ENCODE data around the gene ABHD16A. TPM values are rescaled to one million over a fixed set of nuclear protein-coding genes. Genes with fewer than 3 reads are reported as not detected.

ABHD16A gene
- total RNA-seq, 2 donors from 2014 or later = 57.8 to 75.1 TPM

DNA sequence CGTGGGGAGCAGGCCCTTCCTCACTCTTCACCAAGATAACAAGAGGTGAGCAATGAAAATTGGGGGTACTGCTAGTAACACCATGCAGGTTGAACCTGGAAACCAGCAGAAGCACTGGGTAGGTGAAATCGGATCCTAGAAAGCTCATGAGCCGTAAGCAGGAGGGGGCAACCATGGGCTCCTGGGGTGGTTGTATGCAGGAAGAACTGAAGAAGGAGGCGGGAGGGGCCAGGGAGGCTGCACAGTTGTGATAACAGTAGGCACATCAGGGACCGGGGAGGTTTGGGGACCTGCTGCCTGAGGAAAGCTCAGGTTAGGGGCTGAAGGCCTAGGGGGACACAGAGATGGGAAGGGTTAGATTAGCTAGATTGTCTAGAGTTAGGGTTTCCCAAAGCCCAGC is 16.6 kb downstream of the ABHD16A start:
- H3K4me1 Mint-ChIP-seq = peaks cover 11% of the 10 kb centered on the region
- H3K36me3 Mint-ChIP-seq (ENCODE audit: low read depth) = peaks cover 4% of the 10 kb centered on the region
- no peak overlapping the region for H3K4me3 Mint-ChIP-seq
- no peaks in the 10 kb centered on the region for H3K27me3 Mint-ChIP-seq
- no peak for DNase-seq
- H3K9me3 ChIP-seq (ENCODE audit: control insufficient read depth, low read length, poor library complexity, severe bottlenecking) = no peaks in the 10 kb centered on the region
- ATAC-seq = no peak
- peak overlapping the region; percentile 84 for H3K27ac Mint-ChIP-seq

DNA sequence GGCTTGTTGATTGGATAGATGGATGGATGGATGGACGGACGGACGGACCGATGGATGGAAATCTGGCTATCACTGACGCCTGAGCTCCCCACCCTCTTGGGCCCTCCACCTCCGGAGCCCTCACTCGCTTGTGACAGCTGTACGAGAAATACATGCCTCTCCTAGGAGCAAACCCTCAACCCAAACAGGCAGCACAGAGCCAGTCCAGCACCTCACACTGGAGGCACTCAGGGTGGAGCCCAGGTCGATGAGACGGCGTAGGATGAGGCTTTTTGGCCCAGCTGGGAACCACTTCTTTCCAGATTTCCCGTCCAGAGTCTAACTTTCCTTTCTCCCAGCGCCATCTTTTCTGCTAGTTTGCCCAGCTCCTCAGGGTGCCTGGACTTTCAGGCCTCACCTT is 19.5 kb downstream of the ABHD16A start:
- H3K27me3 Mint-ChIP-seq = no peaks in the 10 kb centered on the region
- H3K4me3 Mint-ChIP-seq = no peak overlapping the region
- DNase-seq (no peak), ATAC-seq (no peak)
- peaks cover 26% of the 10 kb centered on the region for H3K4me1 Mint-ChIP-seq
- H3K9me3 ChIP-seq (ENCODE audit: control insufficient read depth, low read length, poor library complexity, severe bottlenecking) = no peaks in the 10 kb centered on the region
- peaks cover 4% of the 10 kb centered on the region for H3K36me3 Mint-ChIP-seq (ENCODE audit: low read depth)
- H3K27ac Mint-ChIP-seq = no peak overlapping the region

DNA sequence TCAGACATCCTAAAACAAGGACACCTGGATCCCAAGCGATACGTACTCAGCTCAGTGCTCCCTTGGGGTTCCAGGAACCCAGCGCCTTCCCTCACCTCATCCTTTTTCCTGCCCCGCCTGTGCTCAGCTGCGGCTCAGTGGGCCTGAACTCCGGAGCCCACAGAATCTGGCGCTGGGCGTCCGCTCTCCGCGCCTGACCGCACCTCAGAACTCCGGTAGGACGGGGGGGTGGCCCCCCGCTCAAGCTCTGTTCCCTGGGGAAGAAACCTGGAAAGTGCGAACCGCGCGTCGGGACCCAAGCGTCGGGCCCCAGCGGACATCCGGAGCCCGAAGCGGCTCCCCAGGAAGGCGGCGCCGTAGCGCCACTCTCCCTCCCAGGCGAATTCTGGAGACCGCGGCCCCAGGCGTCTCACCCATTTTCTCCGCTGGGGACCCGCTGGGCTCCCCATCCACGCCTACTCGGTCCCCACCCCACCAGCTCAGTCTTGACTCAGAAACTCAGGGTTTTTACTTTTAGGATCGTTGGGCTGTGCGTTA is 21.9 kb downstream of the ABHD16A start:
- peaks cover 1% of the 10 kb centered on the region for H3K36me3 Mint-ChIP-seq (ENCODE audit: low read depth)
- ATAC-seq = peak; percentile 66

DNA sequence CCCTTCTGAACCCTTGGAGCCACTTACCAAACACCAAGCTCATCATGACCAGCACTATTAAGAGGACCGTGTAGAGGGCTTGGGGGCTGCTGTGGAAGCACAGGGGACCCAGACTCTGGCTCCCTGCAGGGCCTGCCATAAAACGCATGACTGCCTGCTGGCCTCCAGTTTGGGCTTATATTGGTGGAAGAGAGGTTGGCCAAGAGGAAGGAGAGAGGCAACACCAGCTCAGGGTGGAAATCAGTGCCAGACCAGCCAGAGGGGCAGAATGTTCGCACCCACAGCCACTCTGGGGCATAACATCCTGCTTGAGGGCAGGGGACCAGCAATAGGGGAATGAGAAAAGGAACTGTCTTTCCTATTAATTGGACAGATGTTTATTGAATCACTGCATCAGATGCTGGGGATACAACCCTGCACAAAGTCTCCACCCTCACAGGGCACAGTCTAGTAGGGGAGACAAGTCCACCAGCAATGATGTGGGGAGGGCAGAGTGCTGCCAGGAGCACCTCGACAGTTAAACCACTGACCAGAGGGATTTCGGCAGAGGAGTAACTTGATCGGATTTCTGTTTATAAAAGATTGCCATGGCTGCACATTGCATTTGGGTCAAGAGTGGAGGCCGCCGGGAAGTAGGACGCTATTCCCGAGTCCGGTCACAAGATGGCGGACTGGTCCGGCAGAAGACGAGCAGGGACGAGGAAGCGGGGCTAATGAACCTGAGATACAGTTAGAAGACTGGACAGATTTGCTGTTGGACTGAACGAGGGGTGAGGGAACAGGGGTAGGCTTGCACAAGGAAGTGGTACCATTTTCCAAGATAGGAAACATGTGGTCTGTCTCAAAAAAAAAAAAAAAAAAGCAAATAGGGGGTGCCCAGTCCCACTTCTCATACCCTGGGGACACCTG is 22.6 kb downstream of the ABHD16A start, which contains the start of gene LY6G5C:
Gene LY6G5C (minus strand): TSS at position 842 of the 909 bp plus-strand sequence. CDS start 694 bp downstream, at position 148.
- H3K4me3 Mint-ChIP-seq = peak within 1 kb of the TSS; percentile 93
- peaks cover 31% of the 10 kb centered on the region for H3K4me1 Mint-ChIP-seq
- H3K27ac Mint-ChIP-seq = peak within 1 kb of the TSS; percentile 96
- H3K36me3 Mint-ChIP-seq (ENCODE audit: low read depth) = no peaks in the 10 kb centered on the region
- ATAC-seq (peak; percentile 77), DNase-seq (peak; percentile 32 to 44 (median 38))
- no peaks in the 10 kb centered on the region for H3K9me3 ChIP-seq (ENCODE audit: control insufficient read depth, low read length, poor library complexity, severe bottlenecking)
- no peaks in the 10 kb centered on the region for H3K27me3 Mint-ChIP-seq

More for the DNA sequence above, 21.9 kb downstream of the ABHD16A start:
- H3K9me3 ChIP-seq (ENCODE audit: control insufficient read depth, low read length, poor library complexity, severe bottlenecking) = no peaks in the 10 kb centered on the region
- DNase-seq = peak in 1 of 3 donors; percentile 25
- Mint-ChIP-seq H3K27ac (peak overlapping the region; percentile 96), H3K27me3 (no peaks in the 10 kb centered on the region), H3K4me1 (peaks cover 32% of the 10 kb centered on the region), H3K4me3 (peak overlapping the region; percentile 93)

DNA sequence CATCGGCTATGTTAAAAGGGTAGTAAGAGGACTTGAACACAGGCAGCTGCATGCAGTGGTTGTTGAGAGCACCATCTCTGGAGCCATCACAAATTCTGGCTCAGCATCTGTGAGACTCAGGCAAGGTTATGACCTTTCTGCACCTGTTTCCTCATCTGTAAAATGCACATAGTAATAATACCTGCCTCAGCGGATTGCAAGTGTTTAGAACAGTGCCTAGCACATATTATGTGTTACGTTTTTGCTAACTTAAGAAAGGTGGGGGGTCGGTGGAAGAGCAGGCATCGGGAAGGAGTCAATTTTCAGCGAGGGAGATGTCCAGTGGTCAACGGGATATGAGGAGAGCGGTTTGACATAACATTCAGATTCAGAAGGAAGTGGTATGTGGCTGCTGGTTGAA is 25.2 kb downstream of the ABHD16A start:
- H3K36me3 Mint-ChIP-seq (ENCODE audit: low read depth) = peaks cover 2% of the 10 kb centered on the region
- no peaks in the 10 kb centered on the region for H3K27me3 Mint-ChIP-seq
- H3K4me1 Mint-ChIP-seq = peaks cover 31% of the 10 kb centered on the region
- no peaks in the 10 kb centered on the region for H3K9me3 ChIP-seq (ENCODE audit: control insufficient read depth, low read length, poor library complexity, severe bottlenecking)
- no peak for ATAC-seq
- DNase-seq = no peak
- no peak overlapping the region for H3K4me3 Mint-ChIP-seq
- peak overlapping the region; percentile 67 for H3K27ac Mint-ChIP-seq

DNA sequence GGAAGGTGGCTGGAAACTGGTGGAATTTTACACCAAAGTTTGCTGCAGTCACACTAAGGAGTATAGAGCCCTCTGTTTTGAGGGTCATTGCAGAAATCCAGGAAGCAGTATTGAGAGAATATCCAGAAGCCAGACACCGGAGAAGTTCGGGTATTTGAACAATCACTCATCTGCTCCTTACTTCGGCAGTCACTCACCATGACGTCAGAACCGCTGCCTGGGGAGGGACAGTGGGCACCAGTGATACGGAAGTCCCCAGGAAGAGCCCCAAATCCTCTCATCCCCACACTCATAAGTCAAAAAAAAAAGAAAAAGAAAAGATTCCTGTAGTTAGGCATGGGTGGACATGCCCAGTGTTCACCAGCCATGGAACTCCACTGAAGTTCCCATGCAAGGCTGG is 26.2 kb downstream of the ABHD16A start:
- no peak overlapping the region for H3K27ac Mint-ChIP-seq
- H3K27me3 Mint-ChIP-seq = no peaks in the 10 kb centered on the region
- no peaks in the 10 kb centered on the region for H3K9me3 ChIP-seq (ENCODE audit: control insufficient read depth, low read length, poor library complexity, severe bottlenecking)
- peaks cover 5% of the 10 kb centered on the region for H3K36me3 Mint-ChIP-seq (ENCODE audit: low read depth)
- H3K4me3 Mint-ChIP-seq = peak overlapping the region; percentile 56
- DNase-seq (no peak), ATAC-seq (no peak)
- H3K4me1 Mint-ChIP-seq = peaks cover 29% of the 10 kb centered on the region

DNA sequence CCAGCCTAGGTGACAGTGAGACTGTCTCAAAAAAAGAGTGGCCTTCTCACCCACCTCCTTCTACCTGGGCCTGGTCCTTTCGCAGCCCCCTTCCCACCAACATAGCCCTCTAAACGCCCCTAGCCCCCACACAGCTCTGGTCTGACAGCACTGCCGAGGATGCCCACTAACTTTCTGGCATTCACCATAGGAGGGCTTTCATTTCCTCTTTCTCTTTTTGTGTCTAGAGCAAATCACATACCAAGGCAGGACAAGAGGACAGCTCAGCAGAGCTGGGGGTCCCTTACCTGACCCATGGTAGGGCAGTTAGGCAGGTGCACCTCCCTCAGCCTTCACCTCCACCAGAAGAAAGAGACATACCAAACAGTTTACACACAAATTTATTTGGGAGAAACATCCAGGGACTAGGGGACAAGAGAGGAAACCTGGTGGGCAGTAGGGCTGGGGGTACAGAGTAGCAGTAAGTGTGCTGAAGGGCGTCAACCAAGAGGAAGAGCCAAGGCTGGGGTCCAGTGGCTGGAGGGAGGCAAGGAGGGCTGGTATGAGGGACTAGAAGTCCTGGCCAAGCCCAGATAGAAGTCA is 26.7 kb downstream of the ABHD16A start:
- Mint-ChIP-seq H3K4me3 (peak overlapping the region; percentile 56), H3K27ac (no peak overlapping the region), H3K36me3 (ENCODE audit: low read depth) (peaks cover 5% of the 10 kb centered on the region), H3K4me1 (peaks cover 27% of the 10 kb centered on the region), H3K27me3 (no peaks in the 10 kb centered on the region)
- DNase-seq = no peak
- H3K9me3 ChIP-seq (ENCODE audit: control insufficient read depth, low read length, poor library complexity, severe bottlenecking) = no peaks in the 10 kb centered on the region
- ATAC-seq = no peak

DNA sequence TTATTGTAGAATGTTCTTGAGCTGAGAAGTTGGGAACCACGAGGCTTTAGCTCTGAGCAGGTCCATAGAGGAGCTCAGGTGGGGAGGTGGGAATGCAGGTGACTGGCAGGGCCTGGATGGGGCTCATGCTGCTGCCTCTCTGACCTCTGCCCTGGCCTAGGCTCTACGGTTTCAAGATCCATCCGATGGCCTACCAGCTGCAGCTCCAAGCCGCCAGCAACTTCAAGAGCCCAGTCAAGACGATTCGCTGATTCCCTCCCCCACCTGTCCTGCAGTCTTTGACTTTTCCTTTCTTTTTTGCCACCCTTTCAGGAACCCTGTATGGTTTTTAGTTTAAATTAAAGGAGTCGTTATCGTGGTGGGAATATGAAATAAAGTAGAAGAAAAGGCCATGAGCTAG is 33.4 kb downstream of the ABHD16A start, which contains the start of gene LY6G5B:
Gene LY6G5B (plus strand): TSS at position 301 of the 400 bp plus-strand sequence. CDS start 975 bp downstream, outside the sequence.
- Mint-ChIP-seq H3K4me3 (no peak within 1 kb of the TSS), H3K27ac (no peak within 1 kb of the TSS), H3K4me1 (peaks cover 16% of the 10 kb centered on the region), H3K36me3 (ENCODE audit: low read depth) (peaks cover 8% of the 10 kb centered on the region), H3K27me3 (no peaks in the 10 kb centered on the region)
- no peaks in the 10 kb centered on the region for H3K9me3 ChIP-seq (ENCODE audit: control insufficient read depth, low read length, poor library complexity, severe bottlenecking)
- ATAC-seq (no peak), DNase-seq (no peak)

DNA sequence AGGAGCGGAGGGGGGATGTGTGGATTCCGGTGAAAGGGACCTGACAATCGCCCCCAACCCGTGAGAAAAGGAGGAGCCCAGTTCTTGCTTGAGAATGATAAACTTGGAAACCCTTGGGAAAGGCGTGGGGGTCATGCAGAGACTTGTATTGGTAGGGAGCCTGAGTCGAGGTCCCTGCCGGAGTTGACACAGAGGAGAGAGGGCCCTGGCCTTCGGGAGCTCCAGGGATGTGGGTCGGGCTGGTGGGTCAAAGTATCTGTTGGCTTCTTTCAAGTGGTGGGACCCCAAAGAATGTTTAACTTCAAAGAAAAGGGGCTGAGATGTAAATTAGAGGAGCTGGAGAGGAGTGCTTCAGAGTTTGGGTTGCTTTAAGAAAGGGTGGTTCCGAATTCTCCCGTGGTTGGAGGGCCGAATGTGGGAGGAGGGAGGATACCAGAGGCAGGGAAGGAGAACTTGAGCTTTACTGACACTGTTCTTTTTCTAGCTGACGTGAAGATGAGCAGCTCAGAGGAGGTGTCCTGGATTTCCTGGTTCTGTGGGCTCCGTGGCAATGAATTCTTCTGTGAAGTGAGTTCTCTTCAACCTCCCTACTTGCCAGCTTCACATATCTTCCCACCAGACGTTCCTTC is 36.7 kb downstream of the ABHD16A start:
- peak overlapping the region; percentile 97 for H3K27ac Mint-ChIP-seq
- H3K9me3 ChIP-seq (ENCODE audit: control insufficient read depth, low read length, poor library complexity, severe bottlenecking) = no peaks in the 10 kb centered on the region
- peaks cover 9% of the 10 kb centered on the region for H3K36me3 Mint-ChIP-seq (ENCODE audit: low read depth)
- H3K4me3 Mint-ChIP-seq = peak overlapping the region; percentile 97
- no peak for ATAC-seq
- H3K27me3 Mint-ChIP-seq = no peaks in the 10 kb centered on the region
- H3K4me1 Mint-ChIP-seq = peaks cover 38% of the 10 kb centered on the region
- DNase-seq = no peak

DNA sequence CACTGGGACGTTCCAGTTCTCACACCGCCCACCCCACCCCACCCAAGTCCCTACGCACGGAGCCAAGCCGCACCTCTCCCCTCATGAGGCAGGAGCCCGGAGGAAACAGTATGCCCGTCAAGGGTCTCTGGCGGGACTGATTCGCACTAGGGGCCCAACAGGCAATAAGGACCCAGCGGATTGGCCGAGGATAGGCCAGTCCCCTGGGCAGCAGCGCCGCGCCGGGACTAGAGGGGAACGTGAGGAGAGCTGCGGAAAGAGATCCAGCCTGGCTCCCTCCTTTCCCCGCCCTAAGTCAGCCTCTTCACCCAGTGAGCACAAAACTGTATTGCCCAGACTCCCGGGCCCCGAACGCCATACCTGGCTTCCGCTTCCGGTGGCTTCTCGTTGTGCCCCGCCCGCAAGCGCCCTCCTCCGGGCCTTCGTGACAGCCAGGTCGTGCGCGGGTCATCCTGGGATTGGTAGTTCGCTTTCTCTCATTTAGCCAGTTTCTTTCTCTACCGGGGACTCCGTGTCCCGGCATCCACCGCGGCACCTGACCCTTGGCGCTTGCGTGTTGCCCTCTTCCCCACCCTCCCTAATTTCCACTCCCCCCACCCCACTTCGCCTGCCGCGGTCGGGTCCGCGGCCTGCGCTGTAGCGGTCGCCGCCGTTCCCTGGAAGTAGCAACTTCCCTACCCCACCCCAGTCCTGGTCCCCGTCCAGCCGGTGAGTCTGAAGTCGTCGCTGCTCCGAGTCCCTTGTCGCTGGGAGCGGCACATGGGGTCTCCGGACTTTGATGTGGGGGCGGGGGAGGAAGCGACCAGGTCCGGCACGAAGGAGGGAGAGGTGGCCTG is 37.4 kb downstream of the ABHD16A start, which contains the start of gene CSNK2B:
Gene CSNK2B (plus strand): TSS at position 580 of the 836 bp plus-strand sequence. CDS start 752 bp downstream, outside the sequence.
- DNase-seq (peak; percentile 93 to 97 (median 95)), ATAC-seq (peak; percentile 92)
- peak within 1 kb of the TSS; percentile 97 for H3K27ac Mint-ChIP-seq
- H3K4me3 Mint-ChIP-seq = peak within 1 kb of the TSS; percentile 97
- no peaks in the 10 kb centered on the region for H3K27me3 Mint-ChIP-seq
- H3K36me3 Mint-ChIP-seq (ENCODE audit: low read depth) = peaks cover 9% of the 10 kb centered on the region
- H3K4me1 Mint-ChIP-seq = peaks cover 41% of the 10 kb centered on the region
- H3K9me3 ChIP-seq (ENCODE audit: control insufficient read depth, low read length, poor library complexity, severe bottlenecking) = no peaks in the 10 kb centered on the region

DNA sequence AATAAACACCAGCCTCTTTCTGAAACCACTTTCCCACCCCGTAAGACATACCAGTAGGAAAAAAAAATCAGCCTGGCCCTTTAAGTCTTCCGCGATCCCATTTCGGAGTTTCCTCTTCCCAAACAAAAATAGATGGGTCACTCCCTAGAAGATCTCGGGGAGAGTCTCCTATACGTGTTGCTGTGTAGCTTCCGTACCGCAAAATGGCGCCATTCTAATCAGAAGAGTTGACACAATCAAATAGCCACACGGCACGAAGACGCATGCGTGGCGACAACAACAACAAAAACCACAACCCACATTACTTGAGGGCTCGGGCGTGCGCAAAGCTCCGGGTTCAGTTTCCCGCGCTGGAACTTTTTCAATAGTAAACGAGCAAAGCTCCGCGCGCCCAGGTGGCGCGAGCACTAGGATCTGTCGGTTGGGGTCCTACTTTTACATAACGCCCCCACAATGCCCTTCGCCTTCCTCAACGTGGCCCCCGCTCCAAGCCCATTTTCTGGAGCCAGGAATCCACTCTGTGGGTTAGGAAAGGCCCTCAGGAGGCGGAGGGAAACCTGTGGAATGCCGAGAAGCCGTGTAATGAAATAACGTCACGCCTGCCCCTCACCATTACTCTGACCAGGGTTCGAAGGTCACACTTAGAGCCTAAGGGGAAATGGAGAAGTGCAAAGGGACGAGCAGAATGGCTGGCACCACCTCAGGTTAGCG is 38.2 kb downstream of the ABHD16A start, which contains the start of gene GPANK1:
Gene GPANK1 (minus strand): TSS at position 208 of the 711 bp plus-strand sequence. CDS start 519 bp downstream, outside the sequence.
- no peaks in the 10 kb centered on the region for H3K9me3 ChIP-seq (ENCODE audit: control insufficient read depth, low read length, poor library complexity, severe bottlenecking)
- H3K4me3 Mint-ChIP-seq = peak within 1 kb of the TSS; percentile 97
- peak; percentile 50 for ATAC-seq
- peaks cover 46% of the 10 kb centered on the region for H3K4me1 Mint-ChIP-seq
- no peaks in the 10 kb centered on the region for H3K27me3 Mint-ChIP-seq
- peaks cover 9% of the 10 kb centered on the region for H3K36me3 Mint-ChIP-seq (ENCODE audit: low read depth)
- peak within 1 kb of the TSS; percentile 97 for H3K27ac Mint-ChIP-seq
- peak; percentile 77 to 83 (median 80) for DNase-seq

Measured in T-helper 17 cell (primary cell).